ENCODE measurements around the gene SDR42E2.

DNA sequence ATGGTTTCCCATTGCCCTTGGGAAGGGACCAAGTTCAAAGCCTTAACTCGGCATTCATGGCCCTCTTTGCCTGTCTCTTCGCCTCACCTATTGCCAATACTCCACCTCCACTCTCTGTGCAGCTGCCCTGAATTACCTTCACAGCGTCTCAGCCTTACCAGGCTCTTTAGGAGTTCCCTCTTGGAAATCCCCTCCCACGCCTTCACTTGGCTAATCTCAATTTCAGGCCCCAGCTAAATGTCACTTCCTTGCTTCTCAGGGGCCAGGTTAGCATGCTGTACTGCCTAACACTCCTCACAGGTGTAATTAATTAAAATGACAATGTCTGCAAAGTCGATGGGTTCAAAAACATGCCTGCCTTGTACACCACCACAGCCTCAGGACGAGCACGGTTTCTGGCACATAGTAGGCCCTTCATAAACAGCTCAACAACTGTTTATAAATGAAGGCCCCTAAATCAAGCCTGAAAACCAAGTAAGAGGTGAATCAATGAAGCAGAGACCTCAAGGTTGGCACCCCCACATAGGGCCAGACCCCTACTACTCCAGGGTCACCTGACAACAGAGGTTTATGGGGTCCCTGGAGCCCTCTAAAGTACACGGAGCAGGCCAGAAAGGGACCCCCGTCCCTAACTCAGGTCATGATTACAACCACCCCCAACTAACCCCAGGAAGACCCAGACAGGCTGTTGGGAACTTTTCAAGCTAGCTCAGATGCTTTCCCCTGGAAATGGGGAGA is 32.6 kb downstream of the SDR42E2 start:
- no peak for TF ChIP-seq POLR2AphosphoS5 (IDR thresholded peaks at IDR 0.05)
- TF ChIP-seq, protein P1, sequence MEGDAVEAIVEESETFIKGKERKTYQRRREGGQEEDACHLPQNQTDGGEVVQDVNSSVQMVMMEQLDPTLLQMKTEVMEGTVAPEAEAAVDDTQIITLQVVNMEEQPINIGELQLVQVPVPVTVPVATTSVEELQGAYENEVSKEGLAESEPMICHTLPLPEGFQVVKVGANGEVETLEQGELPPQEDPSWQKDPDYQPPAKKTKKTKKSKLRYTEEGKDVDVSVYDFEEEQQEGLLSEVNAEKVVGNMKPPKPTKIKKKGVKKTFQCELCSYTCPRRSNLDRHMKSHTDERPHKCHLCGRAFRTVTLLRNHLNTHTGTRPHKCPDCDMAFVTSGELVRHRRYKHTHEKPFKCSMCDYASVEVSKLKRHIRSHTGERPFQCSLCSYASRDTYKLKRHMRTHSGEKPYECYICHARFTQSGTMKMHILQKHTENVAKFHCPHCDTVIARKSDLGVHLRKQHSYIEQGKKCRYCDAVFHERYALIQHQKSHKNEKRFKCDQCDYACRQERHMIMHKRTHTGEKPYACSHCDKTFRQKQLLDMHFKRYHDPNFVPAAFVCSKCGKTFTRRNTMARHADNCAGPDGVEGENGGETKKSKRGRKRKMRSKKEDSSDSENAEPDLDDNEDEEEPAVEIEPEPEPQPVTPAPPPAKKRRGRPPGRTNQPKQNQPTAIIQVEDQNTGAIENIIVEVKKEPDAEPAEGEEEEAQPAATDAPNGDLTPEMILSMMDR (IDR thresholded peaks at IDR 0.05 in 8 of 11, conservative IDR thresholded peaks at IDR 0.05 in 3 of 11) = no peak

Data from spleen (tissue), 7 donors.